Ovary (tissue), 3 donors: ENCODE data around the gene PRKG2.

Experiments used
- CTCF ChIP-seq, 3 donors: fragments of 450-650 bp in 2 of 3; fragments of 200-600 bp in 1 of 3; IDR thresholded peaks; one replicate each; pipeline versions ENCODE4 v1.5.1 to v1.8.0; 2016 to 2022; ENCODE audit warnings: antibody characterized with exemption in 3 of 3, mild to moderate bottlenecking in 1 of 3
- POLR2A ChIP-seq: fragments of 450-650 bp; IDR thresholded peaks from one replicate; pipeline ENCODE4 v1.6.1; 2017; ENCODE audit warnings: antibody characterized with exemption, mild to moderate bottlenecking, moderate library complexity
- donor health status: DM: no; HTN: no; CAD: no.

- TF ChIP-seq CTCF (IDR thresholded peaks at IDR 0.05) (no peak), POLR2A (no peak)
Measured at GRCh38 chr4:81162752-81163458, 52.1 kb downstream of the PRKG2 start.
